GM19351 (cell line): Measurements from ENCODE around the gene USP32.
A peak's percentile ranks its signal among the peaks of the same experiment; 100 is the strongest.
"Not testable (repeated sequence)": the region's sequence is repeated elsewhere in the genome, so short reads cannot be mapped to it uniquely, and the experiment has no call there.

Experiments
- ATAC-seq: cut with Tn5 transposase; IDR thresholded peaks from one replicate; pipeline ENCODE4 v1.9.1; 2021; ENCODE audit warnings: mild to moderate bottlenecking, moderate library complexity; ENCODE audit not compliant: unreplicated experiment

USP32 gene

DNA sequence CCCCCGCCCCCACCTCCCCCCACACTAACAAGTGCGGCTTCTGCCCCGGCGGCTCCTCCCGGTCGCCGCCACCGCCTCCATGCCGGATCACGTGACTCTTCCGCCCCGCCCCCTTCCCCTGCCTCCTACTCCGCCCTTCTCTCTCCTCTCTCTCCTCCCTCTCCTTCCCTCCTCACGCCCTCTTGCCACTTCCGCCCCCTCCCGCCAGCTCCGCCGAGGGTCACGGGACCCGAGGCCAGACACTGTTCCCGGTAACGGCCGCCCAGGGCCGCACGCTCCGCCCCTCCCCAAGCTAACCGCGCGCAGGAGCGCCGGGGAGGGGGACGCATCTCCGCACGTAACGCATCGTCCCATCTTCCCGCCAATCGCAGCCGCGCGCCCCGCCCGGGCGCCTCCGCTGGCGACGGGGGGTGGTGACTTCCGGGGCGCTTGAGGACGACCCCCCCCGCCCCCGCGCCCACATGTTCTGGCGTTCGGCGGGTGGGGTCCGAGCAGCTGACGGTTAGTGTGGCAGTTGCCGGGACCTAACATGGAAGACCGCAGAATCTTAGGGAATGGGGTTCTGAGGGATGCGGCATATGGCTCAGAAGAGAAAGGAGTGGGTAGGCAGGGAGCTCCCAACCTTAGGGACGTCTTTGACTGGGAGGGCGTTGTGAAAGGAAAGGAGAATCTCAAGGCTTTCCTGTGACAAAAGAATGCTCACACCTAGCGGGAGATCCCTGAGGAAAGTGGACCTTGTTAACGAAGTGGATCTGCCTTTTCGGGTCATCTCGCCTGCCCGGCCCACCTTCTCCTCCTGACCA is at the start of gene USP32:
Gene USP32 (minus strand): TSS at position 92 of the 803 bp plus-strand sequence. CDS start 194 bp downstream, outside the sequence.
- peak; percentile 89 for ATAC-seq

DNA sequence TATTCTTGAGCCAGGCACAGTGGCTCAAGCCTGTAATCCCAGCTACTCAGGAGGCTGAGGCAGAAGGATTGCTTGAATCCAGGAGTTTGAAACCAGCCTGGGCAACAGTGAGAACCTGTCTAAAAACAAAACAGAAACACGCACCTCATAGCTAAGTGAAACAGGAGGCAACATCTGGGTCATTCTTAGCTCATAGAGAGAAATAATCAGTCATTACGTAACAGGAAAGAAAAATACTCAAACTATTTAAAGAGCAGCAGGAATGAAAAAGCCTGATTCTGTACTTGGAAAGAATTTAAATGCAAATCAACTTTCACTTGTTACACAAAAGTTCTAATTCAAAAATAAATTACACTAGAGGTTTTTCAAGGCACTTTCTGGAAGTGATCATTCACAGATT is 47.6 kb upstream of the USP32 start:
- no peak for ATAC-seq

- no peak for ATAC-seq
Measured at GRCh38 chr17:60436676-60437075, 44.7 kb upstream of the USP32 start.

GRCh38 chr17:60435244-60436167 is 43.6 kb upstream of the USP32 start:
- no peak for ATAC-seq

DNA sequence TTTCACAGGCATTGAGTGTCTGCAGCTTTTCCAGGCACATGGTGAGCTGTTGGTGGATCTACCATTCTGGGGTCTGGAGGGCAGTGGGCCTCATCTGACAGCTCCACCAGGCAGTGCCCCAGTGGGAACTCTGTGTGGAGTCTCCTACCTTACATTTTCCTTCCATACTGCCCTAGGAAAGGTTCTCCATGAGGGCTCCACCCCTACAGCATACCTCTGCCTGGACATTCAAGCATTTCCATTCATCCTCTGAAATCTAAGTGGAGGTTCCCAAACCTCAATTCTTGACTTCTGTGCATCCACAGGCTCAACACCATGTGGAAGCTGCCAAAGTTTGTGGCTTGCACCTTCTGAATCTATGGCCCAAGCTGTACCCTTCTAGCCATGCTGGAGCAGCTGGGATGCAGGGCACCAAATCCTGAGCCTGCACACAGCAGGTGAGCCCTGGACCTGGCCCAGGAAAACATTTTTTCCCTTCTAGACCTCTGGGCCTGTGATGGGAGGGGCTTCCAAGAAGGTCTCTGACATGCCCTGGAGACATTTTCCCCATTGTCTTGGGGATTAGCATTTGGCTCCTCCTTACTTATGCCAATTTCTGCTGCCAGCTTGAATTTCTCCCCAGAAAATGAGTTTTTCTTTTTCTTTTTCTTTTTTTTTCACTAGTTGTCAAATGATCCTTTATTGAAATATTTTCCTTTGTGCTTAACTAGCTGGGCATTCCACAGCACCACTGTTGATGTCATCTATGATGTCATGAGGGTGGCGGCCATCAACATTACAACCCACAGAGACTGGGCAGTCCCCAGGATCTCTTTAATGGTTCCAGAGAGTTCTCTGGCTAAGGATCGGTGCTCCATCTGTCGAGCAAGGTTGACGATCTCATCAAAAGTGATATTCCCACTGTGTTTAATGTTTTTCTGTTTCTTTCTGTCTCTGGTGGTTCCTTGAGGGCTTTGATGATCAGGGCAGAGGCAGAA is 41.4 kb upstream of the USP32 start:
- ATAC-seq, result not testable (repeated sequence)

DNA sequence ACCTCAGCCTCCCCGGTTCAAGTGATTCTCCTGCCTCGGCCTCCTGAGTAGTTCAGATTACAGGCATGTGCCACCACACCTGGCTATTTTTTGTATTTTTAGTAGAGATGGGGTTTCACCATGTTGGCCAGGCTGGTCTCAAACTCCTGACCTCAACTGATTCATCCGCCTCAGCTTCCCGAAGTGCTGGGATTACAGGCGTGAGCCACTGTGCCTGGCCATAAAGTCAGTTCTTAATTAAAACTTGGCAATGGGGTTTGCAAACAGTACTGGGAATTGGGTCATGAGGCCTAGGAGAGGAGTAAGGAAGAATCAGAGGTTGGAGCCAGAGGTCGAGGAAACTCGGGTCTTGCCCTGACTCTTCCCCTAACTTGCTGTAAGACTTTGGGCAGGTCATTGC is 38.6 kb upstream of the USP32 start:
- not testable (repeated sequence) for ATAC-seq

GRCh38 chr17:60428491-60428890 is 36.6 kb upstream of the USP32 start:
- ATAC-seq, result not testable (repeated sequence)

- ATAC-seq, result no peak
Measured at GRCh38 chr17:60426596-60426995, 34.7 kb upstream of the USP32 start.

DNA sequence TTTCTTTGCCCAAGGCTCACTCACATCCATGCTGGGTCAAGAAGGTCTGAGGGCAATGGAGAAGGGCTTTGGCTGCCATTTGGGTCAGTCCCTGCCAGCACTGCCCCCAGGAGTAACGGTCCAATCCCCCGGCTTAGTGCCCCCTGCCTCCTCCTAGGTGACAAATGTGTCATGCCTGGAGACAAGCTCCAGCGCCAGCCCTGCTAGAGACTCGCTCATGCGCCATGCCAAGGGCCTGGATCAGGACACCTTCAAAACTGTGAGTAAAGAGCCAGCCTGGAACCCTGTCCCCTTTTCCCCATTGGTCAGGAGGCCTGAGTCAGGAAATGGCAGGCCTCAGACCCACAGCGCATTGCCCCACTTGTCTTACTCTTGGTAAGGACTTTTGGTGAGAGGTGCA is 33.7 kb upstream of the USP32 start:
- no peak for ATAC-seq

- ATAC-seq, result no peak
Measured at GRCh38 chr17:60423865-60424264, 31.9 kb upstream of the USP32 start.

DNA sequence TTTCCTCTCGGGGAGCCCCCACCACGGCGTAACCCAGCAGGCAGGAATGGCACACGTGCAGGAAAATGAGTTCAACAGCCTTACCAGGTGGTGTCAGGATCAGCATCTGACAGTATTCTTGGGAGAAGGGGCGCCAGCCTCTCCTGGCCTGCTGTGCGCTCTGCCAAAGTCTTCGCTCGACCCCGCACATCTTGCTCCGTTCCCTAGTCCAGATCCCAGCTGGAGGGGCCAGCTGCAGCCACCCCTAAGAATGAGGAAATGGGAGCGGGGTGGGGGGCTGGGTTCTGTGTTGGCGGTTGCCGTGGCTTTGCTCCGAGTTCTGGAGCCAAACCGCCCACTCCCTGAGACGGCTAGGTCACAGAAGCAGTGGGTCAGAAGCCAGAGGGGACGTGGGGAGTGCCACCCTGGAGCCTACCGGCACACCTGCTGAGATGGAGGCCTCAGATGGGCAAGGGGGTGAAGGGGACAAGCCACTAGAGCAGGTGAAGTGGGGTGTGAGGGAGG is 30.3 kb upstream of the USP32 start, which contains the start of gene CHCT1:
Gene CHCT1 (plus strand): TSS at position 328 of the 504 bp plus-strand sequence. CDS start 104 bp downstream, at position 432.
- no peak for ATAC-seq

GRCh38 chr17:60421273-60422161 is 29.6 kb upstream of the USP32 start:
- ATAC-seq, result peak; percentile 81

DNA sequence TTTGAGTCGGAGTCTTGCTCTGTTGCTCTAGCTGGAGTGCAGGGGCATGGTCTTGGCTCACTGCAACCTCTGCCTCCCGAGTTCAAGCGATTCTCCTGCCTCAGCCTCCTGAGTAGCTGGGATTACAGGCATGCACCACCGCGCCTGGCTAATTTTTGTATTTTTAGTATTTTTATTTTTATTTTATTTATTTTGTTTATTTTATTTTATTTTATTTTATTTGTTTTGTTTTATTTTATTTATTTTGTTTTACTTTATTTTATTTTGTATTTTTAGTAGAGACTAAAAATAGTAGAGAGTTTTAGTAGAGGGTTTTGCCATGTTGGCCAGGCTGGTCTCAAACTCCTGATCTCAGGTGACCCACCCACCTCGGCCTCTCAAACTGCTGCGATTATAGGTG is 27.9 kb upstream of the USP32 start:
- ATAC-seq, result not testable (repeated sequence)

DNA sequence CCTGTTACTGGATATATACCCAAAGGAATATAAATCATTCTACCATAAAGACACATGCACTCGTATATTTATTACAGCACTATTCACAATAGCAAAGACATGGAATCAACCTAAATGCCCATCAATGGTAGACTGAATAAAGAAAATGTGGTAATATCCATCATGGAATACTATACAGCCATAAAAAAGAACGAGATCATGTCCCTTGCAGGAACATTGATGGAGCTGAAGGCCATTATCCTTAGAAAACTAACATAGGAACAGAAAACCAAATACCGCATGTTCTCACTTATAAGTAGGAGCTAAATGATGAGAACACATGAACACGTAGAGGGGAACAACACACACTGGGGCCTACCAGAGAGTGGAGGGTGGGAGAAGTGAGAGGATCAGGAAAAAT is 27.1 kb upstream of the USP32 start:
- not testable (repeated sequence) for ATAC-seq

- no peak for ATAC-seq
Measured at GRCh38 chr17:60416368-60416925, 24.5 kb upstream of the USP32 start.

- ATAC-seq, result no peak
Measured at GRCh38 chr17:60415146-60415545, 23.2 kb upstream of the USP32 start.

- ATAC-seq, result no peak
Measured at GRCh38 chr17:60412701-60413100, 20.8 kb upstream of the USP32 start.

DNA sequence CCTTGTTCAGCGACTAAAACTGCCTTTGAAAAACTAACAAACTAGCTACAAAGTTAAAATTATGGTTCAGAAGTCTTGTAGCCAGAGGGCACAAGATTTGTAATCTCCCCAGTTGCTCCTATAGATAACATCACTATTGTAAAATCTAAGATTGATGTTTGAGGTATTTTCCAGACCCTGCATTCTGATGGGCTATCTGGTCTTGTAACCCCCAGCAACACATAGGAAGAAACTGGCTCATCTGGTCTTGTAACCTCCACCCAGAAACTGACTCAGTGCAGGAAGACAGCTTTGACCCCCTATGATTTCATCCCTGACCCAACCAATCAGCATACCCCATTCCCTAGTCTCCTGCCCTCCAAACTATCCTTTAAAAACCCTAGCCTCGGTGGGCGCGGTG is 18.1 kb upstream of the USP32 start:
- ATAC-seq, result no peak

DNA sequence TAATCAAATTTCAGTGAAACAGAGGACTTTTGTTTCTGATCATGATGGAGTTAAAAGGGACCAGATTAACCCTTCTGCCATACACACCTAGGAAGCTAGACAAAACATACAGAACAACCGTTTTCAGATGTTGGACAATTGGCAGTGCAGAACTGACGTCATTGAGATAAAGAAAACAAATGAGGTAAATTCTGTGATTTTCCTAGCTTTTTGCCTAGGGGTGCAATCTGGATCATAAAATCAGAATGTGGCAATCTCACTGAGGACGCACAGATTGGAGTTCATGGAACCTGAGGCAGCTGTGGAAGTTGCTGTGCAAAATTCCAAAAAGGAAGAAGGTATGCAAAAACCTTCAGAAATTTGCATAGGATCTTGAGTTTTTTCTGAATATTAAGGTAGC is 15.0 kb upstream of the USP32 start:
- no peak for ATAC-seq
